Panc1 (cell line): ENCODE measurements around the gene AMBRA1. TPM values are rescaled to one million over a fixed set of nuclear protein-coding genes. Genes with fewer than 3 reads are reported as not detected.

Experiments
- ATAC-seq: fragments of 200-7000 bp; cut with Tn5 transposase; 2 replicates; pipeline ENCODE4 v1.9.1; 2020; ENCODE audit warnings: mild to moderate bottlenecking, moderate library complexity
- BruUV-seq: library from RNA; stranded (reverse); fragments of 400-500 nt; replicated peaks from 2 replicates; lab custom pipeline; 2021; lab: Mats Ljungman, UMichigan
- CTCF ChIA-PET: fragments of 300-600 bp; sonication (Branson Sonifier 250); formaldehyde crosslinking; loops from one replicate; lab custom pipeline; 2022; ENCODE audit warnings: antibody characterized with exemption; lab: Charles Lee
- POLR2A ChIA-PET: fragments of 300-600 bp; sonication (Branson Sonifier 250); formaldehyde crosslinking; loops from one replicate; lab custom pipeline; 2022; ENCODE audit warnings: antibody characterized with exemption; lab: Charles Lee
- DNase-seq: peaks from one replicate; pipeline ENCODE4 v3.0.0-alpha.2; 2010; ENCODE audit warnings: low read depth, low spot score
- H3K27ac ChIP-seq: 2 replicates; pipeline ENCODE4 v1.5.1; 2011; ENCODE audit warnings: mild to moderate bottlenecking, low read length, inconsistent platforms
- H3K27me3 ChIP-seq: fragments of 200-500 bp; sonication (Bioruptor generic); 2 replicates; pipeline ENCODE4 v1.6.0; 2014; ENCODE audit warnings: low read length, inconsistent platforms; ENCODE audit not compliant: control insufficient read depth, insufficient read depth
- H3K36me3 ChIP-seq: fragments of 200-500 bp; sonication (Bioruptor generic); 2 replicates; pipeline ENCODE4 v1.5.1; 2014; ENCODE audit warnings: inconsistent platforms, mild to moderate bottlenecking, low read length, moderate library complexity; ENCODE audit not compliant: control insufficient read depth, insufficient read depth
- H3K4me1 ChIP-seq: 2 replicates; pipeline ENCODE4 v1.5.1; 2011; ENCODE audit warnings: inconsistent platforms, mild to moderate bottlenecking, low read length, moderate library complexity; ENCODE audit not compliant: control insufficient read depth, insufficient read depth
- H3K4me3 ChIP-seq, 2 experiments: 2 replicates each; pipeline ENCODE4 v1.5.1; 2011 to 2012; ENCODE audit warnings: low read depth in 2 of 2, low read length in 2 of 2, mild to moderate bottlenecking in 2 of 2, inconsistent platforms in 1 of 2, moderate library complexity in 1 of 2
- H3K9me3 ChIP-seq: fragments of 200-500 bp; sonication (Bioruptor generic); 2 replicates; pipeline ENCODE4 v1.5.1; 2014; ENCODE audit warnings: low read depth, mild to moderate bottlenecking, inconsistent platforms, low read length, moderate library complexity; ENCODE audit not compliant: control insufficient read depth, insufficient read depth
- POLR2AphosphoS5 ChIP-seq: IDR thresholded peaks from 2 replicates; pipeline ENCODE4 v1.6.1; 2012; ENCODE audit warnings: mild to moderate bottlenecking, low read depth, low read length, moderate library complexity
- SIN3A ChIP-seq: IDR thresholded peaks from 2 replicates; pipeline ENCODE4 v1.6.1; 2012; ENCODE audit warnings: low read depth, mild to moderate bottlenecking, low read length, moderate library complexity, borderline replicate concordance; ENCODE audit not compliant: insufficient read depth
- TCF7L2 ChIP-seq: IDR thresholded peaks from 2 replicates; pipeline ENCODE4 v1.6.1; 2011; ENCODE audit warnings: mild to moderate bottlenecking, low read depth, low read length, inconsistent platforms
- in situ Hi-C: cut with HindIII; loops from 2 replicates; pipeline ENCODE4 v1.10.0; 2016; ENCODE audit warnings: low sequenced_read_pairs, low pct_unique_long_range_greater_than_20kb
- intact Hi-C: fragments of 100-400 bp; cut with micrococcal nuclease; formaldehyde crosslinking; loops from one replicate; pipeline ENCODE4 v1.10.0; 2022; ENCODE audit not compliant: unreplicated experiment
- total RNA-seq: library from RNA; stranded (reverse); gene quantifications from one replicate; pipeline ENCODE4 v1.2.1, GENCODE V29; 2021; ENCODE audit not compliant: unreplicated experiment
- TF ChIP-seq, protein P1 (sequence below): fragments of 450-650 bp; IDR thresholded peaks from 2 replicates; pipeline ENCODE4 v1.5.1; 2017; ENCODE audit warnings: mild to moderate bottlenecking
- TF ChIP-seq, protein P2 (sequence below), 2 experiments: IDR thresholded peaks; 2 replicates each; pipeline ENCODE4 v1.6.1; 2011 to 2012; ENCODE audit warnings: low read depth in 2 of 2, control low read depth in 1 of 2, low read length in 1 of 2, mild to moderate bottlenecking in 1 of 2, moderate library complexity in 1 of 2; ENCODE audit not compliant: insufficient read depth in 1 of 2

Gene AMBRA1
- total RNA-seq, 1 experiment from 2014 or later: 40.0 TPM

DNA sequence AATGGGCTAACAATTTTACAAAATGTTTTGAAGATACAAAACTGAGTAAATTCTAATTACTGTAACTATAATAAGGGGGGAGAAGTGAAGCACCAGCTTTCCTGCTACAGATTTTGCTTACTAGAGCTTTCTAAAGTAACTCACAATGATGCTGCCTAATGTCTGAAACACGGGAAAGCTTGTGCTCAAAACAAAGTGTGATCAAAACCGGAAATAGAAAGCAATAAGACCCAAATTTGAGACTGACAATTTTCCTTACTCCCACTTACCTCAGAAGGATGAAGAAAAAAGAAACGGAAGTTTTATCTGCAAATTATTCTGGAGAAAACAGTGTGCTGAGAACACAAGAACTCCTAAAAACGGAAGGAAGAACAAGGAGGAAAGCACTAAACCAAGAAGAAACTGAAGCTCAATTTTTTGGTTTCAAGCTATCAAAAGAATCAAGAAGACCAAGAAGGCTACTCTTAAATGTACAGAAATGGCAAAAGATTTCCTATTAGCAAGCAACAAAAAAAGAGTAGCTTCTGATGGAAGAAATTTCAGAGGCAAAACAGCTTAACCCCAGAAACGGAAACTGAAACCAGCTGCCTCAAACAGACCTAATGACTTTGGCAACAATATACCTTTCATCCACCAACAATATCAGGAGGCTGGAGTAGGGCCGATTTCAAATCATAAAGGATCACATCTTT, 33.4 kb downstream of the AMBRA1 start:
- Histone ChIP-seq H3K4me1 (peaks cover 64% of the 10 kb centered on the region), H3K27me3 (no peaks in the 10 kb centered on the region), H3K9me3 (no peaks in the 10 kb centered on the region), H3K27ac (peak overlapping the region; percentile 96), H3K4me3 (peak overlapping the region; percentile 43 to 48), H3K36me3 (no peaks in the 10 kb centered on the region)
- POLR2A ChIA-PET: interaction anchor here (0.6 kb wide), 1 partner anchor 172 kb away, joined by 3 read pairs; no protein-coding TSS in a partner anchor
- no peak for TF ChIP-seq POLR2AphosphoS5
- TF ChIP-seq, protein P1, sequence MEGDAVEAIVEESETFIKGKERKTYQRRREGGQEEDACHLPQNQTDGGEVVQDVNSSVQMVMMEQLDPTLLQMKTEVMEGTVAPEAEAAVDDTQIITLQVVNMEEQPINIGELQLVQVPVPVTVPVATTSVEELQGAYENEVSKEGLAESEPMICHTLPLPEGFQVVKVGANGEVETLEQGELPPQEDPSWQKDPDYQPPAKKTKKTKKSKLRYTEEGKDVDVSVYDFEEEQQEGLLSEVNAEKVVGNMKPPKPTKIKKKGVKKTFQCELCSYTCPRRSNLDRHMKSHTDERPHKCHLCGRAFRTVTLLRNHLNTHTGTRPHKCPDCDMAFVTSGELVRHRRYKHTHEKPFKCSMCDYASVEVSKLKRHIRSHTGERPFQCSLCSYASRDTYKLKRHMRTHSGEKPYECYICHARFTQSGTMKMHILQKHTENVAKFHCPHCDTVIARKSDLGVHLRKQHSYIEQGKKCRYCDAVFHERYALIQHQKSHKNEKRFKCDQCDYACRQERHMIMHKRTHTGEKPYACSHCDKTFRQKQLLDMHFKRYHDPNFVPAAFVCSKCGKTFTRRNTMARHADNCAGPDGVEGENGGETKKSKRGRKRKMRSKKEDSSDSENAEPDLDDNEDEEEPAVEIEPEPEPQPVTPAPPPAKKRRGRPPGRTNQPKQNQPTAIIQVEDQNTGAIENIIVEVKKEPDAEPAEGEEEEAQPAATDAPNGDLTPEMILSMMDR: no peak
- TF ChIP-seq SIN3A: no peak
- no peak for TF ChIP-seq TCF7L2
- TF ChIP-seq, protein P2, sequence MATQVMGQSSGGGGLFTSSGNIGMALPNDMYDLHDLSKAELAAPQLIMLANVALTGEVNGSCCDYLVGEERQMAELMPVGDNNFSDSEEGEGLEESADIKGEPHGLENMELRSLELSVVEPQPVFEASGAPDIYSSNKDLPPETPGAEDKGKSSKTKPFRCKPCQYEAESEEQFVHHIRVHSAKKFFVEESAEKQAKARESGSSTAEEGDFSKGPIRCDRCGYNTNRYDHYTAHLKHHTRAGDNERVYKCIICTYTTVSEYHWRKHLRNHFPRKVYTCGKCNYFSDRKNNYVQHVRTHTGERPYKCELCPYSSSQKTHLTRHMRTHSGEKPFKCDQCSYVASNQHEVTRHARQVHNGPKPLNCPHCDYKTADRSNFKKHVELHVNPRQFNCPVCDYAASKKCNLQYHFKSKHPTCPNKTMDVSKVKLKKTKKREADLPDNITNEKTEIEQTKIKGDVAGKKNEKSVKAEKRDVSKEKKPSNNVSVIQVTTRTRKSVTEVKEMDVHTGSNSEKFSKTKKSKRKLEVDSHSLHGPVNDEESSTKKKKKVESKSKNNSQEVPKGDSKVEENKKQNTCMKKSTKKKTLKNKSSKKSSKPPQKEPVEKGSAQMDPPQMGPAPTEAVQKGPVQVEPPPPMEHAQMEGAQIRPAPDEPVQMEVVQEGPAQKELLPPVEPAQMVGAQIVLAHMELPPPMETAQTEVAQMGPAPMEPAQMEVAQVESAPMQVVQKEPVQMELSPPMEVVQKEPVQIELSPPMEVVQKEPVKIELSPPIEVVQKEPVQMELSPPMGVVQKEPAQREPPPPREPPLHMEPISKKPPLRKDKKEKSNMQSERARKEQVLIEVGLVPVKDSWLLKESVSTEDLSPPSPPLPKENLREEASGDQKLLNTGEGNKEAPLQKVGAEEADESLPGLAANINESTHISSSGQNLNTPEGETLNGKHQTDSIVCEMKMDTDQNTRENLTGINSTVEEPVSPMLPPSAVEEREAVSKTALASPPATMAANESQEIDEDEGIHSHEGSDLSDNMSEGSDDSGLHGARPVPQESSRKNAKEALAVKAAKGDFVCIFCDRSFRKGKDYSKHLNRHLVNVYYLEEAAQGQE (IDR thresholded peaks at IDR 0.05; ENCODE audit: insufficient read depth in 1 of 2, low read depth in 2 of 2, low read length in 1 of 2): no peak
- BruUV-seq: TSS peak; percentile 47
- CTCF ChIA-PET: interaction anchor here (0.7 to 0.9 kb wide), 2 partner anchors 70 to 312 kb away, joined by 3 to 6 read pairs; no protein-coding TSS in a partner anchor
- DNase-seq (no peak), ATAC-seq (peak; percentile 64)
- in situ Hi-C loops: no loop called here
- intact Hi-C loops: no loop called here

DNA sequence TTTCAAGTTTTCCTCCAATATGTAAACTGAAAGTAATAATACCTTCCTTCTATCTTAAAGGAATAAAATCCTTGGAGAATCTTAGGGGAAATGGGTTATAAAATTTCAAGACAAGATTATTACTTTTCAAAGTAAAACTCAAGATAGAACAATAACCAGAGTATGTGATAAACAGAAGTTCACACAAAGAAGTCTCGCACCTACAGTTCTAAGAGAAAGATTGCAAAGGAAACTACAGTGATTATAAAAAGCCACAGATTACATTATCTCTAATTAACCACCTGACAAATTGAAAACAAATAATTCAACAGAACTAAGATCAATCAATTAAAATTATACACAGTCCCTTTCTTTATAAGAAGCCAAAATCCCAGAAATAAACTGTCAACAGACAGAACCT, 34.0 kb downstream of the AMBRA1 start:
- Histone ChIP-seq H3K27me3 (no peaks in the 10 kb centered on the region), H3K36me3 (no peaks in the 10 kb centered on the region), H3K4me3 (peak overlapping the region; percentile 43 to 48), H3K9me3 (no peaks in the 10 kb centered on the region), H3K27ac (peak overlapping the region; percentile 96), H3K4me1 (peaks cover 64% of the 10 kb centered on the region)
- TF ChIP-seq SIN3A (no peak), POLR2AphosphoS5 (no peak), TCF7L2 (no peak)
- TF ChIP-seq, protein P2 (IDR thresholded peaks at IDR 0.05; ENCODE audit: insufficient read depth in 1 of 2, low read depth in 2 of 2, low read length in 1 of 2): no peak
- TF ChIP-seq, protein P1: no peak
- intact Hi-C loops: no loop called here
- CTCF ChIA-PET: interaction anchor here (0.9 kb wide), 1 partner anchor 70 kb away, joined by 3 read pairs; no protein-coding TSS in a partner anchor
- DNase-seq (no peak), ATAC-seq (no peak)
- in situ Hi-C loops: no loop called here
- POLR2A ChIA-PET: no interaction called here
- no TSS peak for BruUV-seq
